ENCODE results near the gene PAQR5.
"Not testable (repeated sequence)": the region's sequence is repeated elsewhere in the genome, so short reads cannot be mapped to it uniquely, and the experiment has no call there.

The PAQR5 gene

DNA sequence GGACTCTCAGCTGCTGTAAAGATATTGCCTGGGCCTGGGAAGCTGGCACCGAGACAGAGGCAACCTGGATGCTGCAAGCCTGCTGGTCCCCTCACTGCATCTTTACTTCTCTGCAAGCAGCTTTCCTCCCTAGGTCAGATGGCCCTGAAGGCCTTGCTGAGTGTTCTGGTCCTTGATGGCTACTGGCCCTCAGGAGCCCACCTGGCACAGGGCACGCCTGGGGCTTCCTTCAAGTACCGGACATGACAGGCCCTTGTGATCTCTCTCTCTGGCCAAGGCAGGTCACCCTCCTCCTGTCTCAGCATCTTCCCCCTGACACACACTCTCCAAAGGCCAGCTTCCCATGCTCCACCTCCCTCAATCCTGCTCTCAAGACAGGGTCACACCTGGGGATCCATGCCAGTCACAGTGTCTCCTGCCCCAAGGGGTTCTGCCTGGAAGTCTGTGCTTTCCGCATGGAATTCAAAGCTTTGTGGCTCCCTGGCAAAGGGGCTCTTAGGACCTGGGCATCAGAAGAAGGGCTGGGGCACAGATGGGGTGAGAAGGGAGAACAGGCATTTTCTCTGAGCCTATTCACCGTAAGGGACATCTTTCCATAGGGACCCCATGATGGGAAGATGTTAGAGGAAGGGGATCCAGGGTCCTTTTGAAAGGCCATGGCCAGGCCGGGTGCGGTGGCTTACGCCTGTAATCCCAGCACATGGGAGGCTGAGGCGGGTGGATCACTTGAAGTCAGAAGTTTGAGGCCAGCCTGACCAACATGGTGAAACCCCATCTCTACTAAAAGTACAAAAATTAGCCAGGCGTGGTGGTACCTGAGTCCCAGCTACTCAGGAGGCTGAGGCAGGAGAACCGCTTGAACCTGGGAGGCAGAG, 4.7 kb upstream of the PAQR5 start:
- DNase-seq (ENCODE audit: low read depth), result no peak

DNA sequence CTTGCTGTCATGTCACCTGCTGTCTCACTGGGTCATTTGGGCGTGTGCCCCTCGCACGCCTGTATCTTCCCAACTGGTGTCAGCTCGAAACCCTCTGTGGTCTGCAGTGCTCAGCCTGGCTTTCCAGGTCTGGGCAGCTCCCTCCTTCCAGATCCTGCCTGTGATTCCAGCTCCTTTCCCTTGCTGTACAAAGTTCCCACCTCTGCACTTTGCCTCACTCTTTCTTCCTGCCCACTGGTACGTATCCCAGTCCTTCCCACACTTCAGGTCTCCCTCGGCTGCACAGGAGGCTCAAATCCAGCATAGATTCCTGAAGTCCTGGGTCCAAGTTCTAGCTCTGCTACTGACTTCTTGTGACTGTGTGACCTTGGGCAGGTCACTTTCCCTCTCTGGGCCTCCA, 2.1 kb upstream of the PAQR5 start:
- DNase-seq (ENCODE audit: low read depth), result no peak

- no peak for DNase-seq (ENCODE audit: low read depth)
These were observed 914 bp upstream of the PAQR5 start for GRCh38 chr15:69297642-69298353.

DNA sequence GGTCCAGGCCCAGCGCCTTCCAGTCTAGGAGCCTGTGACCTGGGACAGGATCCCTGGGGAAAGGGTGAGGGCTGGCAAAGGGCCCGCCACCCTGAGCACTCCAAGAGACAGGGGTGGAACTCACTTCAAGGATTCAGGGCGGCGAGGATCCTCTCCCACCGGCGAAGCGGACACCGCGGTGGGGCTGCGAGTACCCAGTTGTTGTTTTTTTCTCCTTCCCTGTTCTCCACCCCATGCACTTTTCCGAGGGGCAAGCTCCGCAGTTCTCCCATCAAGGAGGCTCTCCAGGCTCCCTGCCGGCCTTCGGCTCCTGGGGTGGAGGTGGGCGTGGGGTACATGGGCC, 387 bp upstream of the PAQR5 start:
- DNase-seq (ENCODE audit: low read depth), result no peak

- no peak for DNase-seq (ENCODE audit: low read depth)
These were observed 757 bp downstream of the PAQR5 start for GRCh38 chr15:69299451-69299886.

DNA sequence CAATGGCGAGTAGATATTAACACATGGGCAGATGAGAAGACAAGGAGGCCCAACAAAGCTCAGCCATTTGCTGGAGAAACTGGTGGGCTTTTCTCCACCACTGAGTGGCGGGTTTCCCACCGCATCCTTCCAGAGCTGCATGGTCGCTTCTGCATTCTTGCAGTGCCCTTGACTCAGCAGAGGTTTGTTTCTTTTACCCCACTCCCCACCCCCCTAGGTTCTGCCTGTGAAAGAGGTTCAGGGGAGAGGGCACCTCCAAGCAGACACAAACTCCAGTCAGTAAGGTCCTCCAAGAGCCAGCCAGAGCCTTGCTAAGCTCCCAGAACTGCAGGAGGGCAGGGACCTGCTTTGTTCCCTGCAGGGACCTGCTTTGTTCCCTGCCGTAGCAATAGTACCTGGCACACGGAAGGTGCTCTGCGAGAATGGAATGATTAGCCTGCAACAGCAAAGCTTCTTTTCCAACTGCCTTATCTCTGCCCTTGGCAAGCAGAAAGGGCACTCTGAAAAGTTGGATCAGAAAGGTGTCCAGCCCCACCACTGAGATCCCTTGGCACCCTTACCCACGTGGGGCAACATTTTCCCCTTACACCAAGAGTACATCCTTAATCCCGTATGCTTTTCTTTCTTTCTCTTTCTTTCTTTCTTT, 1.4 kb downstream of the PAQR5 start:
- DNase-seq (ENCODE audit: low read depth), result no peak

DNA sequence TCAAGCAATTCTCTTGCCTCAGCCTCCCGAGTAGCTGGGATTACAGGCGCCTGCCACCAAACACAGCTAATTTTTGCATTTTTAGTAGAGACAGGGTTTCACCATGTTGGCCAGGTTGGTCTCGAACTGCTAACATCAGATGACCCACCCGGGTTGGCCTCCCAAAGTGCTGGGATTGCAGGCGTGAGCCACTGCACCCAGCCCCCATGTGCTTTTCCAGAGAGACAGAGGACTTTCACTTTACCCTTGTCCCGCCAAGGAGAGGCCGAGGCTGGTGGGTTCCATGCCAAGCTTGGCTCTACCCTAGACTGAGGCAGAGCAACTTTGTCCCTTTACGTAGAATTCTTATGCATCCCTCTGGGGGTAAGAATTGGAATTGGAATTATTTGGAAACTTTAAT, 2.4 kb downstream of the PAQR5 start:
- DNase-seq (ENCODE audit: low read depth), result not testable (repeated sequence)

DNA sequence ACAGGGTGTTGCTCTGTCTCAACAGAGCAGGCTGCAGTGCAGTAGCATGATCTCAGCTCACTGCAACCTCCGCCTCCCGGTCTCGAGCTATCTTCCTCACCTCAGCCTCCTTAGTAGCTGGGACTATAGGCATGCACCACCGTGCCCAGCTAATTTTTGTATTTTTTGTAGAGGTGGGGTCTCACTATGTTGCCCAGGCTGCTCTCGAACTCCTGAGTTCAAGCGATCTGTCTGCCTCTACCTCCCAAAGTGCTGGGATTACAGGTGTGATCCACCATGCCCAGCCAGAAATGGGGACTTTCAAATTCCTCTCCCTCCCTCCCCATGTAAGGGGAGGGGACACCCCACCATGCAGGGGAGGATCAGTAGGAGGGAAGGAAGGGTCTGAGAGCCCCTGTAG, 3.4 kb downstream of the PAQR5 start:
- DNase-seq (ENCODE audit: low read depth), result not testable (repeated sequence)

DNA sequence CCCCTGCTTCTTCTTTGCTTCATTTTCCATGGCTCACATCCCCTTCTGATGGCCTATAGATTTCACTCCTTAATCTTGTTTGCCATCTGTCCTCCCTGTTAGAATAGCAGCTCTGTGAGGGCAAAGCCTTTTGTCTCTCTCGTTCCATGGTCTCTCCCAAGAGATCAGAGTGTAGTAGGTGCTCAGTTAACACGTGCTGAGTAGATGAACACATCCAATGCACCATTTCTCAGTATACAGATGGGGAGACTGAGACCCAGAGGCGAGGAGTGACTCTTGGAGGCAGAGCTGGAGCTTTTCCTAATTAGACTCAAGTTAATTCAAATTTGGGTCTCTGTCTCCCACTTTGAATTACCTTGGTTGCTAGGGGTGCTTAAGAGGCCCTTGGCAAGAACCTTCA, 4.2 kb downstream of the PAQR5 start:
- DNase-seq (ENCODE audit: low read depth), result no peak

- DNase-seq (ENCODE audit: low read depth), result no peak
These were observed 4.8 kb downstream of the PAQR5 start for GRCh38 chr15:69303337-69304181.

- no peak for DNase-seq (ENCODE audit: low read depth)
These were observed 5.5 kb downstream of the PAQR5 start for GRCh38 chr15:69304182-69304545.

DNA sequence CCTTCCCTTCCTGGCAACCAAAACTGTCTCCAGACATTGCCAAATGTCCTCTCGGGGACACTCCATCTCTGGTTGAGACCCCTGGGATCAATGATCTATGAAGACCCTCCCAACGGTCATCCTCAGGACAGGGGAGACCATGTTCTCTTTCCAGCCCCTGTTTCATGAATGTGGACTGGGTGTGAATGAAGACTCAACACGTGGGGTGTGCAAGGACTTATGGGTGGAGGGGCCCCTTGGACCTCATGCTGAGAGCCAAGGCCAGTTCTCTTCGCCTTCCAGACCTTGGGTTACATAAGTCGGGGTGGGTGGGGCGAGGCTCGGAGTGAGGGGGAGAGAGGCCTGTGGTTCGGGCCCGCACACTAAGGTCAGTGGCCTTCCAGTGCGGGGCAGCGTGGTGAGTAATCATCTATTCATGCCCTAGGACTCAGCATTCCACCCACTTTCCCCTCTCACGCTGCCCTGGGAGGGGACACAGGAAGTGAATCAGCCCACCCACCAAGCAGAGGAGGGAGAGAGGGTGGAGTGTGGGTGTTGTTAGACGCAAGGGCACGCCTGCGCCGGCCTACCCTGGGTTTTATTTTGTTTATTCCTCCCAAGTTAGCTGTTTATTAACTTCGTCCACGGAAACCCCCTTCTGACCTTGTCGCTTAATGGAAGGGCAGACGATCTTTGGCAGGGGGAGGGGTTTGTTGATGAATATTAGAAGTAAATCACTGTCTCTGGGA, 6.7 kb downstream of the PAQR5 start:
- DNase-seq (ENCODE audit: low read depth), result no peak

- DNase-seq (ENCODE audit: low read depth), result no peak
These were observed 7.3 kb downstream of the PAQR5 start for GRCh38 chr15:69305933-69306568.

GRCh38 chr15:69307939-69308338, 9.2 kb downstream of the PAQR5 start:
- no peak for DNase-seq (ENCODE audit: low read depth)

GRCh38 chr15:69308949-69309348, 10.2 kb downstream of the PAQR5 start:
- no peak for DNase-seq (ENCODE audit: low read depth)

DNA sequence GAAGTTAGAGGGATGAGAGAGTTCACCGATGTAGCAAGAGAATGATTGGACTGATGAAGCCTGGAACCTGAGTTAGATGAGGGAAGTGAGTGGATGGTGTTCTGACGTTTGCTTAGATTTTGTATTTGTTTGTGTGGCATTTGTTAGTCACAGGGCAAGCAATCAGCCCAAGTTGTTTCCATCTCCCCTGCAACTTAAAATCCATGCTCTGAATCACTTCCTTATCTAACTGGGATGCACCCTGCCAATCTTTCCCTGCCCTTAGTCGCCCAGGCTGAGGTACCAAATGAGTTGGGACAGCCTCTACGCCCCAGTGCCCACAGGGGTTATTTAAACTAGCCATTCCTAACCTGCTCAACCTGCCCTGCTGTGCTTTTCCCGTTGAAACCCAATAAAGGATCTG, 12.6 kb downstream of the PAQR5 start:
- DNase-seq (ENCODE audit: low read depth), result no peak

DNA sequence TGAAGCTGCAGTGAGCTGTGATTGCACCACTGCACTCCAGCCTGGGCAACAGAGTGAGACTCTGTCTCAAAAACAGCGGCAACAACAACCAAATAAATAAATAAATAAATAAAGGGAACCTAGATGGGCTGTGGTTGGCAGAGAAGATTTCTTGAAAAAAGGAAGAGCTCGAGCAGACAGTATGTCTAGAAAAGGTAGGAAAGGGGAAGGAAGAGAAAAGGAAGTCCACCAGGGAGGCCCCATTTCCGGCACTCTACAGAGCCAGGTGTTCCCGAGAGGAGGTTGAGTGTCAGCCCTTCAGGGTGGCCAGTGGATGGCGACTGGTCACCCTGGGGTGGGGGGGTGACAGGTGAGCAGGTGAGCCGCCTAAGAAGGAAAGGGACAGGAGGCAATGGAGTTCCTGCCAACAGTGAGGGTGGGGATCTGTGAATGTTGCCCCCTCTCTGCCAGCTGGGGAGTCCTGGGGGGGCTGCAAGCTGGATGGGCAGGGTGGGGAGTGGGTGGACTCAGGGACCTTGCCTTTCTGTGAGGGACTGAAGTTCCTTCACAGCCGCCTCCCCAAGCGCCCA, 14.8 kb downstream of the PAQR5 start:
- DNase-seq (ENCODE audit: low read depth), result no peak

DNA sequence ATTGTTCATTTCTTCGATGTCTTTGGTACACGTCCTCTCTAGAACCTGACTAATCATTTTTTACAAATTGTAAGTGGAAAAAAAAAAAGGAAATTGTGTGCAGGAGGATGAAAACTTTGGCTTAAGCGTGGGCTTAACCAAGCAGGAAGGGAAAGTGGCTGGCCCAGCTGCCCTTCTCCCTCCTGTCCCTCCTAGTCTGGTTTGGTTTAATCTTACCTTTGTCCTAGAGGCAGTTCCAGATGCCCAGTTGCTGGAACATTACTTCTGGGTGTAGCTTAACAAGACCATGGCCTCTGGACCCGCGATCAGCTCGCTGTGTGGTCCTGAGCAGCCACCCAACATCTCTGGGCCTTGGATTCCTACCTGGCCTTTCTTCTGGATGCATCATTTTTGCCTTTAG, 15.4 kb downstream of the PAQR5 start:
- DNase-seq (ENCODE audit: low read depth), result no peak

DNA sequence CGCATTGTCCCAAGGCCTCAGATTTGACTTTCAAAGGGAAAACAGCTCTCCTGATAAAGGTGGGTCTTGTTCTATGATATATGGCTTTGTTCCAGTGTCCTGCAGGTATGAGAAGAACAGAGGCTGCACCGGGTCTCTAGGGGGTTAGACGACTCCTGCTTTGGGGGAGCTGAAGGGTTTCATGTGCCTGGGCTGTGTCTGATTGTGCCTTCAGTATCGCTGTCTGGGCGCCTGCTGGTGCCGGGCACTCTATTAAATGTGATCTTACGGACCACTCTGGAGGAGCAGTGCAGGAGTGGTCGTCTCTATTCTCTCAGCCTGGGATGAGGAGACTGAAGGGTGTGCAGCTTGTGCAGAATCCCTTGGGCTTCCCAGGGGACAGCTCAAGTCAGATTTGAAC, 16.0 kb downstream of the PAQR5 start:
- DNase-seq (ENCODE audit: low read depth), result no peak

GRCh38 chr15:69315402-69316110, 16.8 kb downstream of the PAQR5 start:
- no peak for DNase-seq (ENCODE audit: low read depth)
